Activated CD8-positive, alpha-beta T cell treated with anti-CD3 and anti-CD28 coated beads for 36 hours (primary cell): Measurements from ENCODE around the gene RNU1-4. TPM values are rescaled to one million over a fixed set of nuclear protein-coding genes. Genes with fewer than 3 reads are reported as not detected.
"Not testable (repeated sequence)": the region's sequence is repeated elsewhere in the genome, so short reads cannot be mapped to it uniquely, and the experiment has no call there.

ENCODE experiments used
- ATAC-seq: fragments of 200-7000 bp; cut with Tn5 transposase; one replicate; pipeline ENCODE4 v1.10.0; 2021; ENCODE audit warnings: mild to moderate bottlenecking, moderate library complexity
- CTCF ChIA-PET: fragments of 350-600 bp; sonication (Branson Sonifier 250); formaldehyde crosslinking; loops from one replicate; lab custom pipeline; 2021; ENCODE audit warnings: antibody characterized with exemption; lab: Charles Lee
- POLR2A ChIA-PET: fragments of 350-600 bp; sonication (Branson Sonifier 250); formaldehyde crosslinking; loops from one replicate; lab custom pipeline; 2021; ENCODE audit warnings: antibody characterized with exemption; lab: Charles Lee
- DNase-seq: peaks from one replicate; pipeline ENCODE4 v3.0.0-alpha.2; 2020
- H3K27ac Mint-ChIP-seq: one replicate; pipeline ENCODE4 v1.8.0; 2021; ENCODE audit warnings: mild to moderate bottlenecking, mixed read lengths
- H3K27me3 Mint-ChIP-seq: one replicate; pipeline ENCODE4 v1.8.0; 2021; ENCODE audit warnings: mixed read lengths
- H3K36me3 Mint-ChIP-seq: one replicate; pipeline ENCODE4 v1.8.0; 2021; ENCODE audit warnings: low read depth, mixed read lengths
- H3K4me1 Mint-ChIP-seq: one replicate; pipeline ENCODE4 v1.8.0; 2021; ENCODE audit warnings: low read depth, mixed read lengths
- H3K4me3 Mint-ChIP-seq: one replicate; pipeline ENCODE4 v1.8.0; 2021; ENCODE audit warnings: mild to moderate bottlenecking, moderate library complexity, mixed read lengths
- H3K9me3 Mint-ChIP-seq: one replicate; pipeline ENCODE4 v1.8.0; 2021; ENCODE audit warnings: mixed read lengths
- intact Hi-C: fragments of 100-400 bp; cut with micrococcal nuclease; formaldehyde crosslinking; loops from one replicate; pipeline ENCODE4 v1.10.0; 2022
- total RNA-seq, 2 experiments: library from RNA; stranded (reverse); gene quantifications; one replicate each; pipeline ENCODE4 v1.2.3, GENCODE V29; 2021
- TF ChIP-seq, protein P1 (sequence below): fragments of 200-600 bp; IDR thresholded peaks from one replicate; pipeline ENCODE4 v1.8.0; 2022; ENCODE audit warnings: antibody characterized with exemption, mild to moderate bottlenecking

The RNU1-4 gene
- total RNA-seq, 2 experiments from 2014 or later: 820 to 1,043 TPM

DNA sequence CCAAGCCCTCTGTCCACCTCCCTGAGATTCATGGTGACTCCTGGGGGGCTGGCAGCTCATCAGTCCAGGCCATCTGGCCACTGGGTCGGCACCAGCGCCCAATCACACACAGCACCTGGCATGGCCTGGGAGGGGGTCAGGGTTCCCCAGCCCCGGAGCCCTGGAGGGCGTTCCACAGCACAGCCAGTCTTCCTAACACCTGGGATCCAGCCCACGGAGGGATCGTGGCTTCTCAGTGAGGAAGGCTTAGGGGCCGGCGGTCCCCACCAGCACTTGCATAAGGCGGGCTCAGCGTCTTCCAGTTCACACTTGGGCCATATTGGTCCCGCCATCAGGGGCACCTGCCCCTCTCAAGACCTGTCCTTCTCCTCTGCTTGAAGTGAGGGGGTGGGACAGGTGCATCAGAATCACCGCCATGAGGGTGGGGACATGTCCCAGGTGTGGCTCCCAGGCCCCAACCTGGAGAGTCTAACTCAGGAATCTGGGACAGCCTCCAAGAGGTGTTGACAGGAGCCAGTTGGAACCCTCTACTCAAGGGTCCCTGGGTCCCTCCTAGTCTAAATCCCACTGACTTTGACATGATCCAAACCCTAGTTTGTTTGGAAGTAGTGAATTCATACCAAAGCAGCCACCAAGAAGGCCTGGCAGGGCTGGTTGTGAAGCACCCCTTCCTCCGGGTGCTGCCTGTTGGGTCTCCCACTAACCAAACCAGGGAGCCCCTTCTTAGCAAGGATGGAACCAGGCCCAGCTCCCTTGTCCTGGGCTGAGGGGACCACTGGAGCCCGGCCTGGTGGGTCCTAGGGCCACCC lies 22.0 kb upstream of the RNU1-4 start:
- H3K4me1 Mint-ChIP-seq, H3K27me3 Mint-ChIP-seq, H3K36me3 Mint-ChIP-seq, intact Hi-C loops, H3K9me3 Mint-ChIP-seq, POLR2A ChIA-PET, ATAC-seq, DNase-seq, H3K27ac Mint-ChIP-seq, H3K4me3 Mint-ChIP-seq: not testable (repeated sequence)
- CTCF ChIA-PET: interaction anchor here (1.4 kb wide), 1 partner anchor 11 kb away, joined by 4 read pairs; no protein-coding TSS in a partner anchor

- ChIA-PET POLR2A (no interaction called here), CTCF (interaction anchor here (1.4 kb wide), 1 partner anchor 11 kb away, joined by 4 read pairs; no protein-coding TSS in a partner anchor)
- DNase-seq (no peak), ATAC-seq (no peak)
- Mint-ChIP-seq H3K4me1 (no peaks in the 10 kb centered on the region), H3K27me3 (peaks cover 5% of the 10 kb centered on the region), H3K36me3 (no peaks in the 10 kb centered on the region), H3K9me3 (no peaks in the 10 kb centered on the region), H3K27ac (no peak overlapping the region), H3K4me3 (no peak overlapping the region)
- TF ChIP-seq, protein P1, sequence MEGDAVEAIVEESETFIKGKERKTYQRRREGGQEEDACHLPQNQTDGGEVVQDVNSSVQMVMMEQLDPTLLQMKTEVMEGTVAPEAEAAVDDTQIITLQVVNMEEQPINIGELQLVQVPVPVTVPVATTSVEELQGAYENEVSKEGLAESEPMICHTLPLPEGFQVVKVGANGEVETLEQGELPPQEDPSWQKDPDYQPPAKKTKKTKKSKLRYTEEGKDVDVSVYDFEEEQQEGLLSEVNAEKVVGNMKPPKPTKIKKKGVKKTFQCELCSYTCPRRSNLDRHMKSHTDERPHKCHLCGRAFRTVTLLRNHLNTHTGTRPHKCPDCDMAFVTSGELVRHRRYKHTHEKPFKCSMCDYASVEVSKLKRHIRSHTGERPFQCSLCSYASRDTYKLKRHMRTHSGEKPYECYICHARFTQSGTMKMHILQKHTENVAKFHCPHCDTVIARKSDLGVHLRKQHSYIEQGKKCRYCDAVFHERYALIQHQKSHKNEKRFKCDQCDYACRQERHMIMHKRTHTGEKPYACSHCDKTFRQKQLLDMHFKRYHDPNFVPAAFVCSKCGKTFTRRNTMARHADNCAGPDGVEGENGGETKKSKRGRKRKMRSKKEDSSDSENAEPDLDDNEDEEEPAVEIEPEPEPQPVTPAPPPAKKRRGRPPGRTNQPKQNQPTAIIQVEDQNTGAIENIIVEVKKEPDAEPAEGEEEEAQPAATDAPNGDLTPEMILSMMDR: no peak
- intact Hi-C loops: no loop called here
Observed at GRCh38 chr1:16718908-16719533, 21.3 kb upstream of the RNU1-4 start.

DNA sequence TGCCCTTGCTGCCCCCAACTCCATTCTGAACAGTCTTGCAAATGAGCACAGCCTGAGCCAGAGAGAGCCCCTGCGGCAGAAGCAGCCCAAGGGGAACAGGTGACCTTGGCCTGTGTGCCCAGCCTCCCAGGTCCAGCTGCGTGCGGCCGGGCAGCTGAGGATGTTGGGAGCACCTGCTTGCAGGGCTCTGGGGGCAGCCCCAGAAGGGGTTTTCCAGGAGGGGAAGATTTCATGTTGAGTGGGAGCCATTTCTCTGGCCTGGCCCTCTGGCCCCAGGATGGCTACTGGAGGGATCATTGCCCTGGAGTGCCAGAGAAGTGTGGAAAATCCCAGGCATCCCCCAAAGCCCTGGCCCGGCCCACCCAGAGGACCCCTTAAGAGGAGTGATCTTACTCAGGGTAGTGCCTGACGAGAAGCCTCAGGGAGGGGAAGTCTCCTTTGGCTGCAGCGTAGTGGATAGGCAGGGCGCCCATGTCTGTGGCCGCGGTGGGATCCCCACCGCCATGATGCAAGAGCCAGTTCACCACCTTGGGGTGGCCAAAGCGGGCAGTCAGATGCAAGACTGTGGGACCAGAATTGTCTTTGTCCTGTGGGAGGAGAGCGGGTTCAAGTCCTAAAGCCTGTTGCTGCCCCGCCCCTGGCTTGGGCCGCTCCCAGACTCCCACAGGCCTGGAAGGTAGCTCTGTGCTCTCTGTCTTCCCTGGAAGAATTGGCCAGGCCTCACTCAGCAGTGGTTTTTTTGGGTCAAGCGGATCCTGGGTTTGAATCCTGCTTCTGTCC lies 20.6 kb upstream of the RNU1-4 start:
- no peak for DNase-seq
- no peak overlapping the region for H3K4me3 Mint-ChIP-seq
- CTCF ChIA-PET: interaction anchor here (1.4 kb wide), 1 partner anchor 12 kb away, joined by 4 read pairs; no protein-coding TSS in a partner anchor
- intact Hi-C loops: no loop called here
- H3K27ac Mint-ChIP-seq: no peak overlapping the region
- H3K27me3 Mint-ChIP-seq: peaks cover 5% of the 10 kb centered on the region
- POLR2A ChIA-PET: no interaction called here
- TF ChIP-seq, protein P1: no peak
- no peaks in the 10 kb centered on the region for H3K9me3 Mint-ChIP-seq
- ATAC-seq: no peak
- H3K36me3 Mint-ChIP-seq: no peaks in the 10 kb centered on the region
- H3K4me1 Mint-ChIP-seq: no peaks in the 10 kb centered on the region

DNA sequence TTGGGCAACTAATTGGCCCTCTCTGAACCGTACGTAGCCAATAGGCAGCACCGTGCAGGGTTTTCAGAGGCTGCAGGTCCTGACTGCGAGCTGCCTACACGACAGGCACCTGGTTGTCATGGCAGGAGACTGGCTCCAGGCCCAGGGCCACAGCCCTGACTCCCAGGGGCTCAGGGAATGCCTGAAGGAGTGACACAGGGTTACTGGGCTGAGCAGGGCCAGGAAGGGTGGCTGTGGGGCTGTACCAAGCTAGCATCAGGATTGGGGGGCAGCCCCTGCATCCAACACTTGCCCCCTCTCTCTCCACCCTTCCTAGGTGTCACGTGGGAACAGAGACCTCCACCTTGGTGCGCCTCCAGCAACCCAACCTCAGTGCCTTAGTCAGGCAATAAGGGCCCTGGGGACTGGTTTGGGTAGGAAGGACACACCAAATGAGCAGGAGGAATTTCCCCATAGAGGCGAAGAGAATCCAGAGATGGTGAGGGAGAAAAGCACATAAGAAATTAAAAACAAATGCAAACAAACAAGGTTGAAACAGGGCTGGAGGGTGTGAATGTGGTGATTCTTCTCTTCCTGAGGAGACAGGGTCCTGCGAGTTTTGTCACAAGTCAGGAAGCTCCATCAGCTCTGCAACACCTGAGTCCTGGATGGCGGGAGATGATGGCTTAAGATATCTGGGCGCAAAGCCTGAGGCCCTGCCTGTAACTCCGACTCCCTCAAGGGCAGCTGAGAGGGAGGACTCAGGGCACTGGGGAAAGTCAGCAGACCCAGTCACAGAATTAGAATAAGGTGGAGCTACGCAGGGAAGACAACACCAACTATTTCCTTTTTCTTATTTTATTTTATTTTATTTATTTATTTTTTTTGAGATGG lies 19.7 kb upstream of the RNU1-4 start:
- ATAC-seq (no peak), DNase-seq (no peak)
- no peaks in the 10 kb centered on the region for H3K36me3 Mint-ChIP-seq
- no peak overlapping the region for H3K27ac Mint-ChIP-seq
- CTCF ChIA-PET: no interaction called here
- H3K4me1 Mint-ChIP-seq: no peaks in the 10 kb centered on the region
- peaks cover 5% of the 10 kb centered on the region for H3K27me3 Mint-ChIP-seq
- POLR2A ChIA-PET: no interaction called here
- TF ChIP-seq, protein P1: no peak
- no peaks in the 10 kb centered on the region for H3K9me3 Mint-ChIP-seq
- intact Hi-C loops: no loop called here
- no peak overlapping the region for H3K4me3 Mint-ChIP-seq
